Loucy (cell line): ENCODE measurements around the gene IKBKG.

ENCODE experiments used
- H2AFZ ChIP-seq: fragments of 200-600 bp; sonication (generic); 2 replicates; pipeline ENCODE4 v1.6.0; 2016; ENCODE audit warnings: antibody characterized with exemption, mild to moderate bottlenecking, low read length, moderate library complexity
- H3F3A ChIP-seq: fragments of 200-600 bp; 2 replicates; pipeline ENCODE4 v1.6.0; 2016; ENCODE audit warnings: antibody characterized with exemption, low read depth, mild to moderate bottlenecking
- H3K27me3 ChIP-seq: fragments of 200-600 bp; sonication (generic); 2 replicates; pipeline ENCODE4 v1.6.1; 2014; ENCODE audit warnings: low read length, mild to moderate bottlenecking; ENCODE audit not compliant: insufficient read depth, poor library complexity, severe bottlenecking
- H3K36me3 ChIP-seq: fragments of 200-600 bp; sonication (generic); 2 replicates; pipeline ENCODE4 v1.6.1; 2016; ENCODE audit warnings: low read length; ENCODE audit not compliant: insufficient read depth
- H3K4me1 ChIP-seq: fragments of 200-600 bp; sonication (generic); 2 replicates; pipeline ENCODE4 v1.5.1; 2014; ENCODE audit warnings: low read length, mild to moderate bottlenecking; ENCODE audit not compliant: insufficient read depth, poor library complexity, severe bottlenecking
- H3K4me2 ChIP-seq: fragments of 200-600 bp; sonication (generic); 2 replicates; pipeline ENCODE4 v1.6.0; 2014; ENCODE audit warnings: antibody characterized with exemption, low read length, low read depth, mild to moderate bottlenecking; ENCODE audit not compliant: poor library complexity, severe bottlenecking
- H3K4me3 ChIP-seq: fragments of 200-600 bp; sonication (generic); 2 replicates; pipeline ENCODE4 v1.5.1; 2014; ENCODE audit warnings: low read length, mild to moderate bottlenecking, mixed read lengths; ENCODE audit not compliant: poor library complexity, severe bottlenecking
- H3K79me2 ChIP-seq: fragments of 200-600 bp; sonication (generic); 2 replicates; pipeline ENCODE4 v1.6.1; 2014; ENCODE audit warnings: low read length; ENCODE audit not compliant: insufficient read depth
- H3K9ac ChIP-seq: fragments of 200-600 bp; sonication (generic); 2 replicates; pipeline ENCODE4 v1.6.0; 2014; ENCODE audit warnings: mild to moderate bottlenecking, low read depth, low read length, moderate library complexity; ENCODE audit not compliant: poor library complexity, severe bottlenecking
- H3K9me2 ChIP-seq: fragments of 200-600 bp; sonication (generic); replicated peaks from 2 replicates; pipeline ENCODE4 v1.6.1; 2016; ENCODE audit warnings: low read depth, low read length, mixed read lengths
- H3K9me3 ChIP-seq: fragments of 200-600 bp; sonication (generic); 2 replicates; pipeline ENCODE4 v1.6.1; 2014; ENCODE audit warnings: mild to moderate bottlenecking, antibody characterized with exemption, low read length, low read depth; ENCODE audit not compliant: insufficient read depth
- H4K20me1 ChIP-seq: fragments of 200-600 bp; sonication (generic); 2 replicates; pipeline ENCODE4 v1.6.0; 2014; ENCODE audit warnings: antibody characterized with exemption, low read length, mild to moderate bottlenecking; ENCODE audit not compliant: insufficient read depth, poor library complexity, severe bottlenecking
- EZH2phosphoT487 ChIP-seq: fragments of 200-600 bp; IDR thresholded peaks from 2 replicates; pipeline ENCODE4 v1.6.1; 2018; ENCODE audit warnings: antibody characterized with exemption, mild to moderate bottlenecking, moderate library complexity, borderline replicate concordance
- TF ChIP-seq, protein P1 (sequence below): fragments of 200-600 bp; sonication (generic); conservative IDR thresholded peaks from 2 replicates; pipeline ENCODE4 v1.5.1; 2014; ENCODE audit warnings: mild to moderate bottlenecking, antibody characterized with exemption, low read length

IKBKG gene

DNA sequence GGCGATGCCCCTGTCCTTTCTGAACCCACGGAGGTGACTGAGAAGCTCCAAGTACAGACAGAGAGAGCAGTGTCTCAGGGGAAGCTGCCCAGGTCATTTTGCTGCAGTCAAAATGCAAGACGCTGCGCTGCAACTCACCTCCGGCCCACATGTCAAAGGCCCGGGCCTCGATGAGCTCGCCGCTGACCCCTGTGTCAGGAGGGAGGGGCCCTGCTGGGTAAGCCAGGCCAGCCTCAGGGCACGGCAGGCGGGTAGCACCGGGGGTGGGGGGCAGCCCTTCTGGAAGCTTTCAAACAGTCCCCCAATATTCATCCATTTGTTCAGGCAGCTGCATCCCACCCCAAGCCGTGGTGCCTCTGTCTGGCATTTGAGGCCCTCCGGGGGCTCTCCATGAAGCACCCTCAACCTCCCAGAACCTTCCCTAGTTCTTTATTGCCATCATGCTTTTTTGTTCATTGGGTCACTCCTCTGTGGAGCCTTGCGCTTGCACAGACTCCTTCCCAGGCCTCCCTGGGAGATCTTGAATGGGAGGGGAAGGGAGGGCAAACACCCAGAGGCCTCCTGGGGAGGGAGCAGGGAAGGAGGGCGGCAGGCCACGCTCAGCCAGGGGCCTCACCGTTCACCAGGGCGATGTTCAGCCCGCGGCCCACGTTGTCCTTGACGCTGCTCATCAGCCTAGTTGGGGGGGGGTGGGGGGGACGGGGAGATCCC lies 39.6 kb upstream of the IKBKG start:
- no peaks in the 10 kb centered on the region for H3K9me3 ChIP-seq
- H3K36me3 ChIP-seq = no peaks in the 10 kb centered on the region
- H3K9me2 ChIP-seq = no peaks in the 10 kb centered on the region
- no peak overlapping the region for H3K4me3 ChIP-seq
- no peaks in the 10 kb centered on the region for H3F3A ChIP-seq
- H4K20me1 ChIP-seq = no peaks in the 10 kb centered on the region
- no peak overlapping the region for H3K9ac ChIP-seq
- H2AFZ ChIP-seq = no peak overlapping the region
- H3K27me3 ChIP-seq = no peaks in the 10 kb centered on the region
- TF ChIP-seq, protein P1, sequence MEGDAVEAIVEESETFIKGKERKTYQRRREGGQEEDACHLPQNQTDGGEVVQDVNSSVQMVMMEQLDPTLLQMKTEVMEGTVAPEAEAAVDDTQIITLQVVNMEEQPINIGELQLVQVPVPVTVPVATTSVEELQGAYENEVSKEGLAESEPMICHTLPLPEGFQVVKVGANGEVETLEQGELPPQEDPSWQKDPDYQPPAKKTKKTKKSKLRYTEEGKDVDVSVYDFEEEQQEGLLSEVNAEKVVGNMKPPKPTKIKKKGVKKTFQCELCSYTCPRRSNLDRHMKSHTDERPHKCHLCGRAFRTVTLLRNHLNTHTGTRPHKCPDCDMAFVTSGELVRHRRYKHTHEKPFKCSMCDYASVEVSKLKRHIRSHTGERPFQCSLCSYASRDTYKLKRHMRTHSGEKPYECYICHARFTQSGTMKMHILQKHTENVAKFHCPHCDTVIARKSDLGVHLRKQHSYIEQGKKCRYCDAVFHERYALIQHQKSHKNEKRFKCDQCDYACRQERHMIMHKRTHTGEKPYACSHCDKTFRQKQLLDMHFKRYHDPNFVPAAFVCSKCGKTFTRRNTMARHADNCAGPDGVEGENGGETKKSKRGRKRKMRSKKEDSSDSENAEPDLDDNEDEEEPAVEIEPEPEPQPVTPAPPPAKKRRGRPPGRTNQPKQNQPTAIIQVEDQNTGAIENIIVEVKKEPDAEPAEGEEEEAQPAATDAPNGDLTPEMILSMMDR = no peak
- TF ChIP-seq EZH2phosphoT487 = no peak
- no peaks in the 10 kb centered on the region for H3K79me2 ChIP-seq
- H3K4me2 ChIP-seq = no peak overlapping the region
- peaks cover 10% of the 10 kb centered on the region for H3K4me1 ChIP-seq

DNA sequence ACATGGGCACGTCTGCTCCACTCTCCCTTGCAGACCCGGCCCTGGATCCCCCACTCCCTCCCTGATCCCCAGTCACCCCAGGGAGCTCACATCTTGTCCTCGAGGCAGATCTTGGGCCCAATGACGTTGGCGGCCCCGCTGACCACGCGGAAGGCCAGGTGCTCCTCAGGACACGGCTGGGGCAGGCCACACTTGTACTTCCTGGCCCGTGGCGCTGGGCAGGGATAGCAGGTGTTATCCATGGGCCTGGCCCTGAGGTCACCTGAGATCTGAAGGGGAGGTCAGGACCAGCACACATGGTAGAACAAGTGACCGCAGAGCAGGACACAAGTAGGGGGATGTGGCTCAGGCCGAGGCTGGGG lies 39.1 kb upstream of the IKBKG start:
- H3K79me2 ChIP-seq = no peaks in the 10 kb centered on the region

DNA sequence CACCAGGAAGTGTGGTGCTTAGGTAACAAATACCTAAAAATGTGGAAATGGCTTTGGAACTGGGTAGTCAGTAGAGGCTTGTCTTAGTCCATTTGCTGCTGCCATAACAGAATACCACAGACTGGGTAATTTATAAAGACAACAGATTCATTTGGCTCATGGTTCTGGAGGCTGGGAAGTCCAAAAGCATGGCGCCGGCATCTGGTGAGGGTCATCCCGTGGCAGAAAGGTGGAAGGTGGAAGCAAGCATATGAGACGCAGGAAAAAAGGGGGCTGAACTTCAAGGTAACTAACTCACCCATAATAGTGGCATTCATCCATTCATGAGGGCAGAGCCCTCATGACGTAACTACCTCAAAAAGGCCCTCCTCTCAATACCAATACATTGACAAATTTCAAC lies 38.0 kb upstream of the IKBKG start:
- H3K36me3 ChIP-seq = no peaks in the 10 kb centered on the region
- peaks cover 10% of the 10 kb centered on the region for H3K4me1 ChIP-seq
- no peak overlapping the region for H2AFZ ChIP-seq
- no peaks in the 10 kb centered on the region for H3K9me3 ChIP-seq
- no peaks in the 10 kb centered on the region for H4K20me1 ChIP-seq
- H3K4me3 ChIP-seq = no peak overlapping the region
- H3K79me2 ChIP-seq = no peaks in the 10 kb centered on the region
- no peak overlapping the region for H3K9ac ChIP-seq
- TF ChIP-seq EZH2phosphoT487 = no peak
- TF ChIP-seq, protein P1 = no peak
- H3K27me3 ChIP-seq = no peaks in the 10 kb centered on the region
- H3F3A ChIP-seq = no peaks in the 10 kb centered on the region
- no peak overlapping the region for H3K4me2 ChIP-seq
- no peaks in the 10 kb centered on the region for H3K9me2 ChIP-seq

More for the DNA sequence above, 39.1 kb upstream of the IKBKG start:
- Histone ChIP-seq H3K9me2 (no peaks in the 10 kb centered on the region), H3K27me3 (no peaks in the 10 kb centered on the region), H2AFZ (no peak overlapping the region), H3K4me1 (peaks cover 10% of the 10 kb centered on the region), H4K20me1 (no peaks in the 10 kb centered on the region), H3K36me3 (no peaks in the 10 kb centered on the region), H3K9ac (no peak overlapping the region), H3K4me2 (no peak overlapping the region), H3K9me3 (no peaks in the 10 kb centered on the region), H3F3A (no peaks in the 10 kb centered on the region), H3K4me3 (no peak overlapping the region)
- TF ChIP-seq, protein P1 = no peak
